Cardiac muscle cell (in vitro differentiated cells and primary cell): Measurements from ENCODE around the gene EZR. TPM values are rescaled to one million over a fixed set of nuclear protein-coding genes. Genes with fewer than 3 reads are reported as not detected.
A peak's percentile ranks its signal among the peaks of the same experiment; 100 is the strongest.

Source experiments
- DNase-seq, 2 donors: peaks; one replicate each; pipeline versions ENCODE4 v3.0.0 to v3.0.0-alpha.2; 2010 to 2017; ENCODE audit warnings: low read depth in 1 of 2, low spot score in 1 of 2
- H3K27ac ChIP-seq: fragments of 200-600 bp; sonication (generic); 2 replicates; pipeline ENCODE4 v1.5.1; 2016
- H3K27me3 ChIP-seq: fragments of 200-600 bp; sonication (generic); 2 replicates; pipeline ENCODE4 v1.6.0; 2016; ENCODE audit warnings: control low read depth
- H3K36me3 ChIP-seq: fragments of 200-600 bp; sonication (generic); 2 replicates; pipeline ENCODE4 v1.5.1; 2016; ENCODE audit warnings: control low read depth
- H3K4me1 ChIP-seq: fragments of 200-600 bp; sonication (generic); 2 replicates; pipeline ENCODE4 v1.8.1; 2017; ENCODE audit warnings: low read depth, mild to moderate bottlenecking, mixed run types
- H3K4me3 ChIP-seq: fragments of 200-600 bp; sonication (generic); 2 replicates; pipeline ENCODE4 v1.5.1; 2016; ENCODE audit warnings: mild to moderate bottlenecking
- H3K9me3 ChIP-seq: fragments of 200-600 bp; sonication (generic); 2 replicates; pipeline ENCODE4 v1.5.1; 2017; ENCODE audit warnings: low read depth, mild to moderate bottlenecking, control low read depth
- CTCF ChIP-seq: IDR thresholded peaks from 2 replicates; pipeline ENCODE4 v1.5.1; 2012; ENCODE audit warnings: low read depth, mild to moderate bottlenecking, low read length
- polyA plus RNA-seq: library from polyadenylated mRNA; unstranded; fragments of >200 nt; fragmentation: Nextera tagmentation; extraction: Ambion mirVana; gene quantifications from 2 replicates; pipeline ENCODE4 v1.2.1, GENCODE V29; 2016
- total RNA-seq: library from RNA; depleted of rRNA; stranded (reverse); fragments of >200 nt; gene quantifications from 2 replicates; pipeline ENCODE4 v1.2.3, GENCODE V29; 2016

EZR gene
- total and polyA plus RNA-seq, 2 experiments from 2014 or later = 356 to 448 TPM

- H3K27me3 ChIP-seq = no peaks in the 10 kb centered on the region
- peaks cover 74% of the 10 kb centered on the region for H3K36me3 ChIP-seq
- TF ChIP-seq CTCF = no peak
- H3K4me3 ChIP-seq = no peak overlapping the region
- H3K9me3 ChIP-seq = no peaks in the 10 kb centered on the region
- peak overlapping the region; percentile 38 for H3K27ac ChIP-seq
- peaks cover 7% of the 10 kb centered on the region for H3K4me1 ChIP-seq
- peak in 1 of 2 donors; percentile 36 for DNase-seq
These were observed 46.3 kb downstream of the EZR start for GRCh38 chr6:158772851-158773371.

GRCh38 chr6:158772172-158772571, 47.0 kb downstream of the EZR start:
- TF ChIP-seq CTCF = no peak
- no peak for DNase-seq
- peaks cover 74% of the 10 kb centered on the region for H3K36me3 ChIP-seq
- H3K27me3 ChIP-seq = no peaks in the 10 kb centered on the region
- H3K4me1 ChIP-seq = no peaks in the 10 kb centered on the region
- no peaks in the 10 kb centered on the region for H3K9me3 ChIP-seq
- peak overlapping the region; percentile 38 for H3K27ac ChIP-seq
- H3K4me3 ChIP-seq = no peak overlapping the region

GRCh38 chr6:158771399-158772152, 47.6 kb downstream of the EZR start:
- Histone ChIP-seq H3K36me3 (peaks cover 78% of the 10 kb centered on the region), H3K27me3 (no peaks in the 10 kb centered on the region), H3K4me1 (no peaks in the 10 kb centered on the region), H3K9me3 (no peaks in the 10 kb centered on the region), H3K27ac (peak overlapping the region; percentile 76), H3K4me3 (no peak overlapping the region)
- no peak for TF ChIP-seq CTCF
- no peak for DNase-seq

- Histone ChIP-seq H3K9me3 (no peaks in the 10 kb centered on the region), H3K27ac (peak overlapping the region; percentile 76), H3K27me3 (no peaks in the 10 kb centered on the region), H3K4me1 (no peaks in the 10 kb centered on the region), H3K36me3 (peaks cover 78% of the 10 kb centered on the region), H3K4me3 (no peak overlapping the region)
- peak in 1 of 2 donors; percentile 61 for DNase-seq
- TF ChIP-seq CTCF = no peak
These were observed 48.4 kb downstream of the EZR start for GRCh38 chr6:158770533-158771330.

GRCh38 chr6:158769771-158770432, 49.3 kb downstream of the EZR start:
- Histone ChIP-seq H3K4me3 (no peak overlapping the region), H3K27me3 (no peaks in the 10 kb centered on the region), H3K36me3 (peaks cover 74% of the 10 kb centered on the region), H3K27ac (peak overlapping the region; percentile 76), H3K4me1 (no peaks in the 10 kb centered on the region), H3K9me3 (no peaks in the 10 kb centered on the region)
- peak in 1 of 2 donors; percentile 16 for DNase-seq
- no peak for TF ChIP-seq CTCF
